KOPT-K1 (cell line): ENCODE data around the gene CCNY.

ENCODE experiments used
- H3K27ac ChIP-seq: fragments of 200-600 bp; sonication (generic); 2 replicates; pipeline ENCODE4 v1.5.1; 2016; ENCODE audit warnings: antibody characterized with exemption, mild to moderate bottlenecking, low read depth, low read length; ENCODE audit not compliant: poor library complexity, severe bottlenecking
- H3K36me3 ChIP-seq: fragments of 200-600 bp; sonication (generic); 2 replicates; pipeline ENCODE4 v1.5.1; 2017; ENCODE audit warnings: antibody characterized with exemption, mild to moderate bottlenecking, low read length, moderate library complexity; ENCODE audit not compliant: insufficient read depth
- H3K9me3 ChIP-seq: fragments of 200-600 bp; sonication (generic); 2 replicates; pipeline ENCODE4 v1.5.1; 2017; ENCODE audit warnings: antibody characterized with exemption, low read length, mild to moderate bottlenecking; ENCODE audit not compliant: insufficient read depth, poor library complexity, severe bottlenecking

Gene CCNY

DNA sequence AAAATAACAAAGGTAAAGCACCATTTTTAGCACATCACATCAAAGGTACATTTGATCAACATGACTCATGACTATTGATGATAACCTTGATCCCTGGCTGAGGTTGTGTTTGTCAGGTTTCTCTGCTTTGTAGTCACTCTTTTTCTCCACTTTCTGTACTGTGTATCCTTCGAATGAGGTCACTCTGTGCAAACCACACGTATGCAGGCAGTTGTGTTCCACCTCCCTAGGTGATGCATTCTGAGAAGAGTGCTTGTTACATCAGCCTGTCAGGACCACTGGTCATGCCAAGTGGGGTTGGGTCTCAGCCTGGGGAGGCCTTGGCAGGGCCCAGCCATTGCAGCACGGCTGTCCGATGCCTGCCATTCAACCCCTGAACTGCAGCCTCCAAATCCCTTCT is 206.0 kb downstream of the CCNY start:
- H3K27ac ChIP-seq = no peak overlapping the region
- peaks cover 39% of the 10 kb centered on the region for H3K36me3 ChIP-seq
- peaks cover 11% of the 10 kb centered on the region for H3K9me3 ChIP-seq

DNA sequence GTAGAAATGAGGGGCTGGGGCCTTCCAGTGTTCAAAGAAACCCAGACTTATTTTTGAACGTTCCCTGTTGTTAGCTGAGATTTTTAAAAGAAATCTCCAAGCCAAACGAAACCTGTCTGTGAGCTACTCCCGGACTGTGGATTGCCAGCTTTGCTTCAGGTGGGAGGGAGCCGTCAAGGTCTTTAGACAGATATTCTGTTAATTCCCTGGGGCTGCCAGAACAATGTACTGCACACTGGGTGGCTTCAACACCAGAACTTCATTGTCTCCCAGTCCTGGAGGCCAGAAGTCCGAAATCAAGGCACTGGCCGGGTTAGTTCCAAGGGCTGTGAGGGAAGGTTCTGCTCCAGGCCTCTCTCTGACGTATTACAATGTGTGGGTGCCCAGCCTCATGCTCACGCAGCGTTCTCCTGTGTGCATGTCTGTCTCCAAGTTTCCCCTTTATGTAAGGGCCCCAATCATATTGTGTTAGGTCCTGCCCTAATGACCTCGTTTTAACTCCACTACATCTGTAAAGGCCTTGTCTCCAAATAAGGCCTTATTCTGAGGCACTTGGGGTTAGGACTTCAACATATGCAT is 208.9 kb downstream of the CCNY start:
- Histone ChIP-seq H3K27ac (no peak overlapping the region), H3K9me3 (no peaks in the 10 kb centered on the region), H3K36me3 (peaks cover 38% of the 10 kb centered on the region; the same call in 1 of the 2 replicates)

DNA sequence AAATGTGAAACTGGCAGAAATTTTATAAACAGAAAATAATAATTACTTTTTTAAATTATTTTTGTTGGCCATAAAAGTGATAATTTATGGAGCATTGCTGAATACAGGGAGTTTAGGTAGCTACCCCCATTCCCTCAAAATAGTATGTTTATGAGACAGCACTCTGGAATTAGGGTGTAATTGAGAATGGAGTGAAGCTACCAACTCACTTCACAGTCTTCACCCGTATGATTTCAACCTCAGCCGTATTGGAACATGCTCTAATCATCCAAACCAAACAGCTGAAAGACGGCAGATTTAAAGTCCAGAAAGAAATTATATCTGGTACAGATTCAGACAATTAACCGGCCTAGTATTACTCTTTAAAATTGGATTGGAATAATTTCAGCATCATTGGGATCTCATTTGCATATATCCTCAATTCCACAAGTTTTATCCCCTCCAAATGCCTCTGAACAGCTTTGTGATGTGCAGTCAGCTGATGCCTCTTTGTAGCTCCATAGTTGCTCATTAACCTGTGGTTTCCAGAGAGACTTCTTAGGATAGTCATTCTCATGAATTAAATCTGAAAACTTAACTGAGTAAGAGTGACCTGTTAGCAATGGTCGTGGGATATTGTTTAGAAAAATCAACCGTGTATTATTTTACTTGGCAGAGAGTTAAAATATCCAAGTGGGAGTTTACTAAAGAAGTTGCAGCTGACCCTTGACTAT is 209.7 kb downstream of the CCNY start:
- Histone ChIP-seq H3K9me3 (no peaks in the 10 kb centered on the region), H3K27ac (no peak overlapping the region), H3K36me3 (peaks cover 42% of the 10 kb centered on the region; the same call in 1 of the 2 replicates)

DNA sequence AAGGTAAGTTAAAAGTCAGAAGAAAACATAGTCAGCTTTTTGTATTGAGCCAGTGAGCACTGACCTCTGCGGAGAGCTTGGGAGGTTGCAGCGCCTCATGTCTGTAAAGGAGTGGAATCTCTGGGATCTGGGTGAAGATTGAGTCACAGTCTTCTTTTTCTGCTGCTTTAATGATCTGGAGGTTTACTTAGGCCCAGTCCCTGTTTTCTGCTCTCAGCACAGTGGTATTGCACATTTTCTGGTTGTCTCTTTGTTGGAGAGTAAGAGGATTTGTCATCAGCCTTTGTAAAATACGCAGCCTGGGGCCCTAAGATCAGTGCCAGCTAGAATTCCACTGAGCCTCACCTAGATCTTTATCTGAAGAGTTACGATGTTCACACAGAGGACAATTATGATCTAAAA is 210.5 kb downstream of the CCNY start:
- no peaks in the 10 kb centered on the region for H3K9me3 ChIP-seq
- no peak overlapping the region for H3K27ac ChIP-seq
- H3K36me3 ChIP-seq = peaks cover 42% of the 10 kb centered on the region; the same call in 1 of the 2 replicates

DNA sequence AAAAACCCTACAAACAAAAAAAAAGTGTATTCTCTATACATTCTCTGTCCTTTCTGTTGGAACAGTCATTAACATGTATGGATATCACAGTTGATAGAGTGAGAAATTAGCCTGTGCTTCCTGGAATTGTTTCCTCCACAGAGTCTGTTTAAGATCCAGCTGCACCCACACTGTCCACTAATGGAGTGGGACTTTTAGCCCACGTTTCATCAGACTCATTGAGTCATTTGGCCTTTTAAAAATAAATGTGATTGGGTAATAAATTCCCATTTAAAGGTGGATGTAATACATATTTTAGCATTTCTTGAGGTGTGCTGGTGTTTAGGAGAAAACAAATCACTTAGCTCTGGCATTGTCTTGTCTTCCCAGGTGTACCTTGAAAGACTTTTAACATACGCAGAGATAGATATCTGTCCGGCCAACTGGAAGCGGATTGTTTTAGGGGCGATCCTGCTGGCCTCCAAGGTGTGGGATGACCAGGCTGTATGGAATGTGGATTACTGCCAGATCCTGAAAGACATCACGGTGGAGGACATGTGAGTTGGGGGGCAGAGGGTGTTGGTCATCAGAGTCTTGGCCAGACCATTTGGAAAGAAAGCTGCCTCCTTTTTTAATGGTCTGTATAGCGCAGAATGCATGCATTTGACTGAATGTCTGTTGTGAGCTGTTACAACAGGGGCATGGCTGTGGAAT is 216.5 kb downstream of the CCNY start:
- no peaks in the 10 kb centered on the region for H3K9me3 ChIP-seq
- H3K36me3 ChIP-seq = peaks cover 58% of the 10 kb centered on the region
- no peak overlapping the region for H3K27ac ChIP-seq

DNA sequence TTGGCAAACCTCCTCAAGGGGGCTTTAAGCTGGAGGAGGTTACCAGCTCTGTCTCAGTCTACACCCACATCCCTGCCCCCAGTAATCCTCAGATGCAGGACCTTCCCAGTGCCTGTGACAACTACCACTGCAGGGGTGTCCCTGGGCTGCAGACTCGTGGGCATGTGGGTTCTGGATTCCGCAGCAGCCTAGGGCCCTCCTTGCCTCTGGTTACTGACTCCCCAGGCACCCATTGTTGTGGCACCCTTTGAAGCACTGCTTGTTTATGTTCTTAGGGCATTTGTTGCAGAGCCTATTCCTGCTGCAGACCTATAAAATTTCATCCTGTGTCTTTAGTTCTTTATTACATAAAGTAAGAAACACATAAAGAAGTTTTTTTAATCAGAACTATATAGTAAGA is 217.7 kb downstream of the CCNY start:
- Histone ChIP-seq H3K36me3 (peaks cover 62% of the 10 kb centered on the region), H3K9me3 (no peaks in the 10 kb centered on the region), H3K27ac (no peak overlapping the region)

DNA sequence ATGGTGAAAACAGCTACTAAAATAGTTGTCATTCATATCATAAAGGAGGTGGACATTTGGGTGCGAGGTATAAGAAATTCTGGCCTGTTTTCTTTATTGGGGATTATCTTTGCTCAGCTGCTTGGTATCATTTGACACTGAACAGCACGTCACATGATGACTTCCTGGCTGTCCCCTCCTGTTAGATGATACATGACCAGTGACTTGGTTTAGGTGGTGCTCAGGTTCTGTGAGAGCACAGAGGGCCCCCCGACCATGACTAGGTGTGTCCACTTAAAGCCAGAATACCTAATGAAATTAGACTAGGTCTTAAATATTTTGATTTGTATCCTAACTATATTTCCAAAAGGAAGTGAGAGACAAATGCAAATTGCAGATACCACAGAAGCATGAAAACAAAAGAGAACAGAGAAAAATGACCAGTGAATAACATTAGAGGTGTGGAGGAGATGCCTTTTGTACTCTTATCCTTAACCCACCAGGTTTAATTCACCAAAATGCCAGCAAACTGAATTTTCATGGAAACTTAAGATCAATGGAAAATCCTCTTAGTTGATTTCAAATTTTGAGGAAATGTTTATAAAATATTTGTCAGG is 218.2 kb downstream of the CCNY start:
- Histone ChIP-seq H3K36me3 (peaks cover 62% of the 10 kb centered on the region), H3K9me3 (no peaks in the 10 kb centered on the region), H3K27ac (no peak overlapping the region)

DNA sequence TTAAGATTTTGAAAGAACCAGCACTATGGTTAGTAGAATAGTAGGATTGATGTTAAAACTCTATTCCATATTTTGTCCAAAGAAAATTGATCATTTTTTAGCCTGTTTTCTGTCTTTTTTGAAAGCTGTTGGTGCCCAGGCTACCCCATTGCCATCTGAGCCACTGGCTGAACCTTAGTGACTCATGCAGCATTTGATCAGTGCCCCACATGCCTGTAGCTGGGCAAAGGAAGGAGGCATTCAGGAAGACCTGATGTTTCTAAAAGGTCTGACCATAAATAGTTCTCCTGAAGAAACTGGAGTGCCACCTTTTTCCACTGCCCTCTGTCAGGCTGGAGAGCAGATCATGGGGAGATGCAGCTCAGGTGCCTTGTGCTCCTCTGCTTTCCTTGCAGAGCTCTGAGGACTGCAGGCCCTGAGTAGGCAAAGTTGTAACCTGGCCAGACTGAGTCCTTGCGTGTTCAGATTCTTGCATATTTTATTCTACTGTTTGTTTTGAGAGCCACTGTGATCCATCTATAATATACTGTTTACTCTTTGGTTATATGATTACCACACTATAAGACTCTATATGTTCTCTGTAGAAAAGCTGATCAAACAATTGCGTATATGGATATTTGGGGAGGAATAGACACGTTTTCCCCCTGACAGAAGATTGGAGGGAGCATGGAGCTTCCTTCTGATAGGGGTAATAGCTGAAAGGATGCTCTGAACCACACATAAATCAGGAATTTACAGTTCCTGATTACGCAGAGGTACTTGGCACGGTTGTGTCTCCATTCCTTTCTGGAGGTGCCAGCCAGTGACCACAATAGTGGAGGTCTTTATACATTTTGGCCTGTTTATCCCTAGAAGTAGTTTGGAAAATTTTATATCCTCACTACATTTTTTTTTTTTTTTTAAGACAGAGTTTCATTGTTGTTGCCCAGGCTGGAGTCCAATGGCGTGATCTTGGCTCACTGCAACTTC is 219.9 kb downstream of the CCNY start:
- no peaks in the 10 kb centered on the region for H3K9me3 ChIP-seq
- peaks cover 63% of the 10 kb centered on the region for H3K36me3 ChIP-seq
- H3K27ac ChIP-seq = no peak overlapping the region

DNA sequence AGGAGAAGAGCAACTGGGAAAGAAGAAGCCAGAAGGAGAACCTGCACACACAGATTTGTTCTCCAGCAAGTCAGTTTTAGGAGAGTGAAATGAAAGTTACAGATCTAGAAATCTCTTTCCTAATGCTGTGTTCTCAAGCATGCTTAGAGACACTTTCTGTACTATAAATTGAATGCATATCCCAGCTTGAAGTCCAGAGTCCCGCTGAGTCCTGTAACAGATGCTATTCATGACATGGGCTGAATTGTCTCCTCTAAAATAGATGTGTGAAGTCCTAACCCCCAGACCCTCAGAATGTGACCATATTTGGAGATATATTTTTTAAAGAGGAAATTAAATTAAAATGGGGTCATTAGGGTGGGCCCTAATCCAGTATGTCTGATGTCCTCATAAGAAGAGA is 222.0 kb downstream of the CCNY start:
- Histone ChIP-seq H3K9me3 (no peaks in the 10 kb centered on the region), H3K27ac (no peak overlapping the region), H3K36me3 (peaks cover 61% of the 10 kb centered on the region)

DNA sequence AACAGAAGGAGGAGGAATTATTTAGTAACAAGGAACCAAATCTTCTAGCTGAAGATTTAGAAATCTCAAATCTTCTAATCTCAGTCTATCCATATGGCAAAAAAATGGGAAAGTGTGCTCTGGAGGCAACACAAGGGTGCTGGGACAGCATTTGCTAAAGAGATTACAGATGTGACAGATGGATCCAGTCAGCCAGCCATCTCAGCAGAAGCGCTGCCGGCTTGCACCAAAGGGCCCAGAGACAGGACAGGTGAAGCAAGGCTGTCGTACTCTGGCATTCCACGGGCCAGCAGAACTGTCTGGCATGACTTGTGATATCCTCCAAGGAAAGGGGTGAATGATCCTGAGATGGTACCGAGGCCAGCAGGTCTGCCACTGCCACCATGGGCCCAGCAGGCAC is 223.1 kb downstream of the CCNY start:
- H3K9me3 ChIP-seq = no peaks in the 10 kb centered on the region
- H3K27ac ChIP-seq = no peak overlapping the region
- H3K36me3 ChIP-seq = peaks cover 49% of the 10 kb centered on the region

DNA sequence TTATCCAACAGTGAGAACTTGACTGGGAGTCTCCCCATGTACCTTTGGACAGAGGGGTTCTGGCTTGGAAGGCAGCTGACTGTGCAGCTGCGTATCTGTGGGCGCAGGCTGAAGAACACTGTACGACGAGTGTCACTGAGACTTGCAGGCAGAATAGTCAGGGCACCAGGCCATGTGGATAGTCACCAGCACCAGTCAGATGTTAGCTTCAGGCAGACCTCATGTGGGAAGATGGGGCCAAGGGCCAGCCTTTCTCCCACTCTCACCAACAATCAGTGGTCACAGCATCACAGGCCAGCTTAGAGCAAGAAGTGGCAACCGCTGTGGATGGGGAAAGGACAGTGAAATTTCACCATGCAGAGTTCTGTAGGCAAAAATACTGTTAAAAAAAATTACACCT is 225.4 kb downstream of the CCNY start:
- Histone ChIP-seq H3K36me3 (peaks cover 45% of the 10 kb centered on the region), H3K9me3 (no peaks in the 10 kb centered on the region), H3K27ac (no peak overlapping the region)

DNA sequence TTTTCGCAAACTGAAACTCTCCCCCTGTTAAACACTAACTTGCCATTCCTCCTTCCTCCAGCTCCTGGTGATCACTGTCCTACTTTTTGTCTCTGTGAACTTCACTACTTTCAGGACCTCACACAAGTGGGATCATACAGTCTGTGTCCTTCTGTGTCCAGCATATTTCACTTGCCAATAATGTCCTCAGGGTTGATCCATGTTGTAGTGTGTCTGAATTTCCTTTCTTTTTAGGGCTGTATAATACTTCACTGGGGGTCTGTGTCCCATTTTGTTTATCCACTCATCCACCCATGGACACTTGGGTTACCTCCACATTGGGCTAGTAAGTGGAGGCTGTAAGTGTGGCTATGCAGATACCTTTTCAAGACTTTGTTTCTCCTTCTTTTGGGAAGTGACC is 226.1 kb downstream of the CCNY start:
- Histone ChIP-seq H3K36me3 (peaks cover 39% of the 10 kb centered on the region), H3K9me3 (no peaks in the 10 kb centered on the region), H3K27ac (no peak overlapping the region)

DNA sequence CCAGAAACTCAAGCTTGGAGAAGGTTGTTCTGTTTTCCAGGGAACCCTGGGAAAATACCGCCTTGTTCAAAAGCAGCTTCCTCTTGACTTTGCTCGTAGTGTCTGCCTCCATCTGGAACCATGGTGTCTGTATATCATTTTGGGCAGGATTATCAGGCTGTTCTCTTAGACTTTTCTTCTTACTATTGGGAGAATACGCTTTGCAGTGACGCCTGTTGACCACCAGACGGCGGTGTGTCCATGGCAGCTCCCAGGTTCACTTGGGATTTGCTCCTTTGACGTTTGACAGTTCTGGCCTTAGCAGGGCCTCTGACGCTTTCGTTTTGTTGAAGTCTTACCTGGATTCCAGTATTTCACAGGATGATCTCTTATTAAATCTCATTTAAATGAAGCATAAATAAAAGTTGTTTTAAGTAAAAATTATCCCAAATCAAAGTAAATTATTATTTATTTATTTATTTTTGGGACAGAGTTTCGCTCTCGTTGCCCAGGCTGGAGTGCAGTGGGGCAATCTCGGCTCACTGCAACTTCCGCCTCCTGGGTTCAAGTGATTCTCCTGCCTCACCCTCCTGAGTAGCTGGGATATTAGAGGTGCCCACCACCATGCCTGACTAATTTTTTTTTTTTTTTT is 227.1 kb downstream of the CCNY start:
- Histone ChIP-seq H3K36me3 (peaks cover 43% of the 10 kb centered on the region), H3K27ac (no peak overlapping the region), H3K9me3 (no peaks in the 10 kb centered on the region)

DNA sequence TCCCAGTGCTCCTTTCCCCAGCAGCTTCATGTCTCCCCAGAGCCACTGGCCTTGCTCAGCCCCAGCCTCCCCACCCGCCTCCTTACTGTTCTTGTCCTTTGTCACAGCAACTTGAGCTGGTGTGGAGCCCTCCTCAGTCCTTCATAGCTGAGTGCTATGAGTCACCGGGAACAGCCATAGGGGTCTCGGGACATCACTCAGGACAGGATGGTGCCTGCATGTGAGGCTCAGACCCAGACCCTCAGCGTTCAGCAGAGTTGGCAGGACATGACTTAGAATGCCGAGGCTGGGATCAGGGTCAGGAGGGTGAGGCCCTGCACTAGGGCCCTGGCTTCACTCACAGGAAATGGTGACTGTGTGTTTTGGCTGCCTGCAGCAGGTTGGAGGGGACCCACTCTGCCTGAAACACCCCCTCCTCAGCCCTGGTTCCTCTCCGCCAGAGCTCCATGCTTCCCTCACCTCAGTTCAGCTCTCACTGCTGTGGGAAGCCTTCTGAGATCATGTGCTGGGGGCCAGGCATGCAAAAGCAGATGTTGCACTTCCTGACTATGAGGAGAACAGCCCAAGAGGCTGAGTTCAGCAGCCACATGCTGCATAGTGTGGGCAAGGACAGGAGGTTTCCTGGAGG is 228.1 kb downstream of the CCNY start:
- H3K9me3 ChIP-seq = no peaks in the 10 kb centered on the region
- H3K27ac ChIP-seq = peak overlapping the region; percentile 56
- peaks cover 49% of the 10 kb centered on the region for H3K36me3 ChIP-seq
